ENCODE results near the gene TCF23. TPM values are rescaled to one million over a fixed set of nuclear protein-coding genes. Genes with fewer than 3 reads are reported as not detected.
A peak's percentile ranks its signal among the peaks of the same experiment; 100 is the strongest.

The TCF23 gene
- total RNA-seq, 1 experiment from 2014 or later: 0.13 TPM

- TF ChIP-seq MYBL2 (CRISPR knock-in tag; IDR thresholded peaks at IDR 0.05) (no peak), ZNF423 (CRISPR knock-in tag; IDR thresholded peaks at IDR 0.05) (no peak), EMX1 (CRISPR knock-in tag; IDR thresholded peaks at IDR 0.05) (no peak), ATF1 (CRISPR knock-in tag; IDR thresholded peaks at IDR 0.05) (no peak), IRF2 (CRISPR knock-in tag; IDR thresholded peaks at IDR 0.05; ENCODE audit: borderline replicate concordance, low read depth) (no peak)
Measured at GRCh38 chr2:27184115-27184514, 35.3 kb downstream of the TCF23 start (continued).

GRCh38 chr2:27185331-27186026 lies 36.7 kb downstream of the TCF23 start:
- no peak overlapping the region for H3K27ac Mint-ChIP-seq
- H3K4me1 Mint-ChIP-seq: no peaks in the 10 kb centered on the region
- no peak overlapping the region for H3K4me3 Mint-ChIP-seq
- CTCF ChIA-PET: interaction anchor here (0.6 to 4.1 kb wide), 4 partner anchors 15 to 148 kb away, joined by 3 to 19 read pairs (median 4); no protein-coding TSS in a partner anchor
- peaks cover 6% of the 10 kb centered on the region for H3K27me3 Mint-ChIP-seq (ENCODE audit: low read depth)
- H3K9me3 Mint-ChIP-seq: 0 out of 2 replicates have a peak, but pooled peaks cover 5% of the 10 kb centered on the region
- DNase-seq (ENCODE audit: low spot score): no peak
- no peak for ATAC-seq
- POLR2A ChIA-PET: no interaction called here
- H3K36me3 Mint-ChIP-seq: no peaks in the 10 kb centered on the region
- TF ChIP-seq GABPB1 (CRISPR knock-in tag; IDR thresholded peaks at IDR 0.05) (peak; percentile 46; the same call in 1 of the 2 replicates), FOXK1 (CRISPR knock-in tag; IDR thresholded peaks at IDR 0.05) (no peak)

- TF ChIP-seq PRDM15 (CRISPR knock-in tag; IDR thresholded peaks at IDR 0.05) (no peak), RORB (CRISPR knock-in tag; IDR thresholded peaks at IDR 0.05) (no peak), ARID4B (CRISPR knock-in tag; IDR thresholded peaks at IDR 0.05; ENCODE audit: borderline replicate concordance) (no peak), CREM (CRISPR knock-in tag; IDR thresholded peaks at IDR 0.05) (no peak), MLX (CRISPR knock-in tag; IDR thresholded peaks at IDR 0.05) (no peak), PREB (CRISPR knock-in tag; IDR thresholded peaks at IDR 0.05; ENCODE audit: borderline replicate concordance) (no peak), GABPB1 (CRISPR knock-in tag; IDR thresholded peaks at IDR 0.05) (no peak), ZBTB43 (CRISPR knock-in tag; IDR thresholded peaks at IDR 0.05) (no peak), FOXK1 (CRISPR knock-in tag; IDR thresholded peaks at IDR 0.05) (no peak), NR1H2 (CRISPR knock-in tag; IDR thresholded peaks at IDR 0.05) (no peak)
- ChIA-PET POLR2A (interaction anchor here (0.7 kb wide), 1 partner anchor 262 kb away, joined by 5 read pairs; no protein-coding TSS in a partner anchor), CTCF (interaction anchor here (1.4 to 4.1 kb wide), 3 partner anchors 17 to 117 kb away, joined by 4 to 19 read pairs (median 5); no protein-coding TSS in a partner anchor)
- peaks cover 6% of the 10 kb centered on the region for H3K27me3 Mint-ChIP-seq (ENCODE audit: low read depth)
- ATAC-seq (no peak), DNase-seq (ENCODE audit: low spot score) (no peak)
- no peak overlapping the region for H3K27ac Mint-ChIP-seq
- no peaks in the 10 kb centered on the region for H3K4me1 Mint-ChIP-seq
- H3K36me3 Mint-ChIP-seq: no peaks in the 10 kb centered on the region
- H3K9me3 Mint-ChIP-seq: 0 out of 2 replicates have a peak, but pooled peaks cover 5% of the 10 kb centered on the region
- no peak overlapping the region for H3K4me3 Mint-ChIP-seq
Measured at GRCh38 chr2:27186613-27187345, 38.0 kb downstream of the TCF23 start.
